ENCODE results near the gene CTNNA3. TPM values are rescaled to one million over a fixed set of nuclear protein-coding genes. Genes with fewer than 3 reads are reported as not detected.

Gene CTNNA3
- total RNA-seq, 2 donors from 2014 or later: 0.37 to 1.1 TPM

- DNase-seq: no peak
- Histone ChIP-seq H3K9ac (ENCODE audit: low read depth in 2 of 2, low read length in 2 of 2) (no peak overlapping the region), H3K27ac (no peak overlapping the region), H3K4me1 (no peaks in the 10 kb centered on the region), H3K4me3 (no peak overlapping the region), H3K36me3 (no peaks in the 10 kb centered on the region), H3K27me3 (no peaks in the 10 kb centered on the region), H3K9me3 (no peaks in the 10 kb centered on the region)
- intact Hi-C loops (cut with DNase I): no loop called here
- TF ChIP-seq, protein P1, sequence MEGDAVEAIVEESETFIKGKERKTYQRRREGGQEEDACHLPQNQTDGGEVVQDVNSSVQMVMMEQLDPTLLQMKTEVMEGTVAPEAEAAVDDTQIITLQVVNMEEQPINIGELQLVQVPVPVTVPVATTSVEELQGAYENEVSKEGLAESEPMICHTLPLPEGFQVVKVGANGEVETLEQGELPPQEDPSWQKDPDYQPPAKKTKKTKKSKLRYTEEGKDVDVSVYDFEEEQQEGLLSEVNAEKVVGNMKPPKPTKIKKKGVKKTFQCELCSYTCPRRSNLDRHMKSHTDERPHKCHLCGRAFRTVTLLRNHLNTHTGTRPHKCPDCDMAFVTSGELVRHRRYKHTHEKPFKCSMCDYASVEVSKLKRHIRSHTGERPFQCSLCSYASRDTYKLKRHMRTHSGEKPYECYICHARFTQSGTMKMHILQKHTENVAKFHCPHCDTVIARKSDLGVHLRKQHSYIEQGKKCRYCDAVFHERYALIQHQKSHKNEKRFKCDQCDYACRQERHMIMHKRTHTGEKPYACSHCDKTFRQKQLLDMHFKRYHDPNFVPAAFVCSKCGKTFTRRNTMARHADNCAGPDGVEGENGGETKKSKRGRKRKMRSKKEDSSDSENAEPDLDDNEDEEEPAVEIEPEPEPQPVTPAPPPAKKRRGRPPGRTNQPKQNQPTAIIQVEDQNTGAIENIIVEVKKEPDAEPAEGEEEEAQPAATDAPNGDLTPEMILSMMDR (IDR thresholded peaks at IDR 0.05): no peak
Measured at GRCh38 chr10:66218289-66218688, 1477.7 kb downstream of the CTNNA3 start.

DNA sequence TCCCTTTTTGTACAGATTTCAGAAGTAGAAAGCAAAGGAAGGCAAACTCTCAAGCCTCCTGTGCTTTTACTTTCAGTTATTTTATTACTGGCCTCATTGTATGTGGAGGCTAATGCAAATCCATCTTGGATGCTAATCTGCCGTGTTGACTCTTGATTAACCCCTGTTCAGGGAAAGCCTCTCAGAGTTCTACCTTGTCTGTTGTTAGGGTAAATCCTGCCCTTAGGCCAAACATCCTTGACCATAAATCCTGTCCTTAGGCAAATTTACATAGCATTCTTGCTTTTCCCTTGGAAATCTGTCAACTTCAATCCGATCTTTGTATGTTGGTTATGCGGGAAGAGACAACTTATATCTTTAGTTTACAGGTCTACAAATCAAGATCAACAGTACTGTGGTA, 1480.1 kb downstream of the CTNNA3 start:
- no peak overlapping the region for H3K27ac ChIP-seq
- no peaks in the 10 kb centered on the region for H3K4me1 ChIP-seq
- H3K4me3 ChIP-seq: no peak overlapping the region
- no peaks in the 10 kb centered on the region for H3K36me3 ChIP-seq
- TF ChIP-seq, protein P1 (IDR thresholded peaks at IDR 0.05): no peak
- intact Hi-C loops (cut with DNase I): no loop called here
- H3K9ac ChIP-seq (ENCODE audit: low read depth in 2 of 2, low read length in 2 of 2): no peak overlapping the region
- no peaks in the 10 kb centered on the region for H3K27me3 ChIP-seq
- no peaks in the 10 kb centered on the region for H3K9me3 ChIP-seq
- no peak for DNase-seq

DNA sequence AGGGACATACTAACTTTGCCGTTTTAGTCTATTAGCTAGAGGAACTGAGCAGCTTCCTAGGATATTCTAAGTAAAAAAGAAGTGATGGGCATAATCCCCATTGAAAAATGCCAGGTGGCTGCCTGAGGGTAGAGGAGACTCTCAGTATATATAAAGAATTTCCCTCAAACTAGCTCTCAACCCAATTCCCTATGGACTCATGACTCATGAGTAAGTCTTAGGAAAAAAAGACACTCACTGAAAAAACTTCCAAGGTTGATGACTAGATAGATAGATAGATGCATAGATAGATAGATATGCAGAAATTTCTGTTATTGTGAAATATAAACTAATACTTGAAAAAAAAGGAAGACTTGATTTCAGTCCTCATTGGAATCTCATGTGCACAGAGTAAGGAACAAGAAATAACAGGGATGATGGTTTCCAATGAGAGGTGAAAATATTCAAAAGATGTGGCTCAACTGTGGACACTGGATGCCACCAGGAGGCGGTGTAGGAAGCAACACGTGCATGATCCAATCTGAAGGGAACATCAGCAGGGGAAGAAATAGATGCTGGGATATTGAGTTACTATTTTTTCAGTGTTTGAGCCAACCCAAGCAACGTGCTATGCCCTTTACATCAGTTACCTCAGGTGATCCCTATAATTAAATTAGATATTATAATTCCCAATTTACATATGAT, 1481.1 kb downstream of the CTNNA3 start:
- no peaks in the 10 kb centered on the region for H3K4me1 ChIP-seq
- H3K9me3 ChIP-seq: no peaks in the 10 kb centered on the region
- intact Hi-C loops (cut with DNase I): no loop called here
- DNase-seq: no peak
- H3K27ac ChIP-seq: no peak overlapping the region
- no peak overlapping the region for H3K4me3 ChIP-seq
- no peak overlapping the region for H3K9ac ChIP-seq (ENCODE audit: low read depth in 2 of 2, low read length in 2 of 2)
- no peaks in the 10 kb centered on the region for H3K27me3 ChIP-seq
- H3K36me3 ChIP-seq: no peaks in the 10 kb centered on the region
- TF ChIP-seq, protein P1 (IDR thresholded peaks at IDR 0.05): no peak

DNA sequence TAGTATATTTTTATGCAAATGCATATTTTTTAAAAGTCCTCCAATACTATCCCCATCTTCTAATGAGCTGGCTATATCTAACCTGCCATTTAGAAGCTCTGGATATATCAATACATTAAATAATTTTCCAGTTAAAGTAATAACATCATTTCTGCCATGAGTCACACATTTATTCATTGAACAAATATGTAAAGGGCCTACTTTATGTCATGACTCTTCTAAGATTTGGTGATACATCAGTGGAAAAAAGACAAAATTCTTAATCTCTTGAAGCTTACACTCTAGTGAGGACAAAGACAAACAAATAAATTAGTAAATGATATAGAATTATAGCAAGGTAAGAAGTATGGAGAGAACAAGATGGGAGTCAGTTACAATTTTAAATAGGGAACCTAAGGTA, 1487.0 kb downstream of the CTNNA3 start:
- TF ChIP-seq, protein P1 (IDR thresholded peaks at IDR 0.05): no peak
- no peaks in the 10 kb centered on the region for H3K27me3 ChIP-seq
- H3K4me1 ChIP-seq: no peaks in the 10 kb centered on the region
- H3K9ac ChIP-seq (ENCODE audit: low read depth in 2 of 2, low read length in 2 of 2): no peak overlapping the region
- intact Hi-C loops (cut with DNase I): no loop called here
- no peak overlapping the region for H3K27ac ChIP-seq
- no peaks in the 10 kb centered on the region for H3K9me3 ChIP-seq
- no peaks in the 10 kb centered on the region for H3K36me3 ChIP-seq
- no peak overlapping the region for H3K4me3 ChIP-seq
- DNase-seq: no peak

GRCh38 chr10:66204838-66205237, 1491.2 kb downstream of the CTNNA3 start:
- Histone ChIP-seq H3K36me3 (no peaks in the 10 kb centered on the region), H3K27ac (no peak overlapping the region), H3K9me3 (no peaks in the 10 kb centered on the region), H3K9ac (ENCODE audit: low read depth in 2 of 2, low read length in 2 of 2) (no peak overlapping the region), H3K4me1 (no peaks in the 10 kb centered on the region), H3K27me3 (no peaks in the 10 kb centered on the region), H3K4me3 (no peak overlapping the region)
- no peak for DNase-seq
- intact Hi-C loops (cut with DNase I): no loop called here
- TF ChIP-seq, protein P1 (IDR thresholded peaks at IDR 0.05): no peak

Data from colonic mucosa (tissue), 4 donors.